SK-N-SH treated with all-trans-retinoic acid at 6 μM for 48 hours (cell line): ENCODE measurements around the gene R3HDM4.

Experiments used
- CREB5 ChIP-seq: fragments of 250-450 bp; sonication (Bioruptor Pico); IDR thresholded peaks from 2 replicates; pipeline ENCODE4 v1.5.1; 2020; ENCODE audit warnings: low read depth, mild to moderate bottlenecking, moderate library complexity
- CSDC2 ChIP-seq: fragments of 250-450 bp; sonication (Bioruptor Pico); IDR thresholded peaks from 2 replicates; pipeline ENCODE4 v1.5.0; 2020; ENCODE audit warnings: mild to moderate bottlenecking, moderate library complexity
- CSRNP3 ChIP-seq: fragments of 250-450 bp; sonication (Bioruptor Pico); IDR thresholded peaks from 2 replicates; pipeline ENCODE4 v1.5.1; 2021; ENCODE audit warnings: mild to moderate bottlenecking, moderate library complexity
- ISL1 ChIP-seq: fragments of 250-450 bp; sonication (Bioruptor Pico); IDR thresholded peaks from 2 replicates; pipeline ENCODE4 v2.1.2; 2022; ENCODE audit warnings: mild to moderate bottlenecking, moderate library complexity
- RARB ChIP-seq: fragments of 250-450 bp; sonication (Bioruptor Pico); IDR thresholded peaks from 2 replicates; pipeline ENCODE4 v1.8.0; 2021; ENCODE audit warnings: mild to moderate bottlenecking, moderate library complexity
- TCF4 ChIP-seq: fragments of 250-450 bp; sonication (Bioruptor Pico); IDR thresholded peaks from 2 replicates; pipeline ENCODE4 v1.8.0; 2021; ENCODE audit warnings: mild to moderate bottlenecking, moderate library complexity, borderline replicate concordance
- ZNF565 ChIP-seq: fragments of 450-650 bp; formaldehyde crosslinking; conservative IDR thresholded peaks from 2 replicates; pipeline ENCODE4 v1.5.0; 2020; ENCODE audit warnings: low read depth, mild to moderate bottlenecking, moderate library complexity
- TF ChIP-seq, protein P1 (sequence below): fragments of 250-450 bp; sonication (Bioruptor Pico); IDR thresholded peaks from 2 replicates; pipeline ENCODE4 v1.5.0; 2020; ENCODE audit warnings: mild to moderate bottlenecking, moderate library complexity

GRCh38 chr19:888581-889385, 24.2 kb downstream of the R3HDM4 start:
- TF ChIP-seq, protein P1, sequence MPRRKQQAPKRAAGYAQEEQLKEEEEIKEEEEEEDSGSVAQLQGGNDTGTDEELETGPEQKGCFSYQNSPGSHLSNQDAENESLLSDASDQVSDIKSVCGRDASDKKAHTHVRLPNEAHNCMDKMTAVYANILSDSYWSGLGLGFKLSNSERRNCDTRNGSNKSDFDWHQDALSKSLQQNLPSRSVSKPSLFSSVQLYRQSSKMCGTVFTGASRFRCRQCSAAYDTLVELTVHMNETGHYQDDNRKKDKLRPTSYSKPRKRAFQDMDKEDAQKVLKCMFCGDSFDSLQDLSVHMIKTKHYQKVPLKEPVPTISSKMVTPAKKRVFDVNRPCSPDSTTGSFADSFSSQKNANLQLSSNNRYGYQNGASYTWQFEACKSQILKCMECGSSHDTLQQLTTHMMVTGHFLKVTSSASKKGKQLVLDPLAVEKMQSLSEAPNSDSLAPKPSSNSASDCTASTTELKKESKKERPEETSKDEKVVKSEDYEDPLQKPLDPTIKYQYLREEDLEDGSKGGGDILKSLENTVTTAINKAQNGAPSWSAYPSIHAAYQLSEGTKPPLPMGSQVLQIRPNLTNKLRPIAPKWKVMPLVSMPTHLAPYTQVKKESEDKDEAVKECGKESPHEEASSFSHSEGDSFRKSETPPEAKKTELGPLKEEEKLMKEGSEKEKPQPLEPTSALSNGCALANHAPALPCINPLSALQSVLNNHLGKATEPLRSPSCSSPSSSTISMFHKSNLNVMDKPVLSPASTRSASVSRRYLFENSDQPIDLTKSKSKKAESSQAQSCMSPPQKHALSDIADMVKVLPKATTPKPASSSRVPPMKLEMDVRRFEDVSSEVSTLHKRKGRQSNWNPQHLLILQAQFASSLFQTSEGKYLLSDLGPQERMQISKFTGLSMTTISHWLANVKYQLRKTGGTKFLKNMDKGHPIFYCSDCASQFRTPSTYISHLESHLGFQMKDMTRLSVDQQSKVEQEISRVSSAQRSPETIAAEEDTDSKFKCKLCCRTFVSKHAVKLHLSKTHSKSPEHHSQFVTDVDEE (CRISPR knock-in tag) = no peak
- no peak for TF ChIP-seq CSDC2 (CRISPR knock-in tag)
- no peak for TF ChIP-seq TCF4 (CRISPR knock-in tag)
- no peak for TF ChIP-seq ZNF565 (CRISPR knock-in tag)
- no peak for TF ChIP-seq CREB5 (CRISPR knock-in tag)
- TF ChIP-seq ISL1 (CRISPR knock-in tag) = no peak
- TF ChIP-seq CSRNP3 = no peak
- no peak for TF ChIP-seq RARB (CRISPR knock-in tag)
